ENCODE measurements around the gene SUN1. TPM values are rescaled to one million over a fixed set of nuclear protein-coding genes. Genes with fewer than 3 reads are reported as not detected.

Gene SUN1
- total RNA-seq, 1 donor: 118 TPM

Other genes with a start within 250 kb of the SUN1 start
- 46.0 TPM for gene DNAAF5, start 105.8 kb upstream of the SUN1 start, total RNA-seq
- 11.6 TPM for gene PRKAR1B, start 105.2 kb upstream of the SUN1 start, total RNA-seq
- gene GET4, start 44.1 kb downstream of the SUN1 start, total RNA-seq: 37.4 TPM
- gene ADAP1, start 122.2 kb downstream of the SUN1 start, total RNA-seq: 16.2 TPM
- gene COX19, start 143.1 kb downstream of the SUN1 start, total RNA-seq: 23.7 TPM
- not detected for gene CYP2W1, start 150.7 kb downstream of the SUN1 start, total RNA-seq
- 33.9 TPM for gene GPR146, start 212.1 kb downstream of the SUN1 start, total RNA-seq

Data from hematopoietic multipotent progenitor cell (in vitro differentiated cells).